ENCODE measurements around the gene SFXN4. TPM values are rescaled to one million over a fixed set of nuclear protein-coding genes. Genes with fewer than 3 reads are reported as not detected.

Gene SFXN4
- polyA plus RNA-seq, 2 of the 4 experiments (the other 2 are of a cell fraction), result 39.3 to 66.0 TPM

- CTCF ChIA-PET, result interaction anchor here (0.5 to 1.1 kb wide), 2 partner anchors 22 to 437 kb away, joined by 3 read pairs; no protein-coding TSS in a partner anchor
- TF ChIP-seq KDM5A (IDR thresholded peaks at IDR 0.05) (no peak), BHLHE40 (IDR thresholded peaks at IDR 0.05; ENCODE audit: low read depth, low read length) (no peak), ZC3H11A (IDR thresholded peaks at IDR 0.05) (no peak), TFCP2L1 (CRISPR knock-in tag; IDR thresholded peaks at IDR 0.05) (no peak), BCL3 (IDR thresholded peaks at IDR 0.05) (no peak), ZNF302 (CRISPR knock-in tag; IDR thresholded peaks at IDR 0.05) (no peak), CBX8 (IDR thresholded peaks at IDR 0.05) (no peak), SMC3 (IDR thresholded peaks at IDR 0.05) (no peak), ESRRA (IDR thresholded peaks at IDR 0.05; ENCODE audit: borderline replicate concordance, low read length) (no peak), MAX (IDR thresholded peaks at IDR 0.05) (no peak), KDM1A (IDR thresholded peaks at IDR 0.05; ENCODE audit: low read depth) (no peak), POLR2AphosphoS2 (conservative IDR thresholded peaks at IDR 0.05; ENCODE audit: low read length) (no peak), EHMT2 (IDR thresholded peaks at IDR 0.05; ENCODE audit: low read depth) (no peak), JUN (IDR thresholded peaks at IDR 0.05) (no peak), MAFK (IDR thresholded peaks at IDR 0.05; ENCODE audit: partially characterized antibody) (no peak)
- peaks cover 51% of the 10 kb centered on the region for H3K4me1 ChIP-seq
- H3K9me3 ChIP-seq, result no peaks in the 10 kb centered on the region
- H3K4me2 ChIP-seq, result no peak overlapping the region
- FAIRE-seq (no peak), DNase-seq (ENCODE audit: low read depth in 1 of 2, low spot score in 1 of 2) (no peak), ATAC-seq (no peak)
- peak overlapping the region in 1 of 2 experiments; percentile 18; a peak in 1 of 6 replicates for H3K27ac ChIP-seq
- no peak overlapping the region for H3K4me3 ChIP-seq
- WGBS (ENCODE audit: missing lambda C conversion rate), result 88% methylated on average over 9 of the region's 9 CpGs
- POLR2A ChIA-PET, result interaction anchor here (0.7 kb wide), 1 partner anchor 494 kb away, joined by 3 read pairs; no protein-coding TSS in a partner anchor
Measured at GRCh38 chr10:119115926-119116325, 49.6 kb downstream of the SFXN4 start.

GRCh38 chr10:119113751-119114732 lies 51.5 kb downstream of the SFXN4 start:
- CTCF ChIA-PET, result interaction anchor here (0.8 to 1.6 kb wide), 5 partner anchors 9 to 85 kb away, joined by 3 to 7 read pairs (median 3); no protein-coding TSS in a partner anchor
- no peaks in the 10 kb centered on the region for H3K9me3 ChIP-seq
- H3K4me2 ChIP-seq, result peak overlapping the region; percentile 53
- 0 out of 3 replicates have a peak overlapping the region, but pooled peaks have one; percentile 5 for H3K4me3 ChIP-seq
- DNase-seq (ENCODE audit: low read depth in 1 of 2, low spot score in 1 of 2) (peak; percentile 53 to 75), FAIRE-seq (no peak), ATAC-seq (peak; percentile 97 to 99)
- peaks cover 34% of the 10 kb centered on the region for H3K4me1 ChIP-seq
- 70% methylated on average over 11 of the region's 11 CpGs for WGBS (ENCODE audit: missing lambda C conversion rate)
- peak overlapping the region; percentile 67 to 81 for H3K27ac ChIP-seq
- POLR2A ChIA-PET, result interaction anchor here (0.8 to 2.8 kb wide), 3 partner anchors 10 to 76 kb away, joined by 3 to 32 read pairs (median 3); partner anchors contain the start of gene DENND10
- TF ChIP-seq CEBPB (IDR thresholded peaks at IDR 0.05) (peak; percentile 93 to 96), GATA3 (IDR thresholded peaks at IDR 0.05; ENCODE audit: borderline replicate concordance) (peak; percentile 21; the same call in 1 of the 2 replicates), E2F6 (IDR thresholded peaks at IDR 0.05; ENCODE audit: borderline replicate concordance, low read depth) (no peak), EP300 (IDR thresholded peaks at IDR 0.05) (peak in 1 of 2 experiments; percentile 35; a peak in 2 of 5 replicates), BCL3 (IDR thresholded peaks at IDR 0.05) (0 out of 3 replicates have a peak, but pooled peaks have one; percentile 17), MYC (IDR thresholded peaks at IDR 0.05; ENCODE audit: borderline replicate concordance, low read length) (no peak), POLR2AphosphoS2 (conservative IDR thresholded peaks at IDR 0.05; ENCODE audit: low read length) (no peak), FOSL2 (IDR thresholded peaks at IDR 0.05) (no peak), FOSL2 (CRISPR knock-in tag; IDR thresholded peaks at IDR 0.05) (peak; percentile 88), JUN (IDR thresholded peaks at IDR 0.05) (peak; percentile 58; a peak in 2 of 5 replicates), KDM1A (IDR thresholded peaks at IDR 0.05; ENCODE audit: low read depth) (no peak), JUNB (IDR thresholded peaks at IDR 0.05) (peak; percentile 49; the same call in 1 of the 2 replicates), HES2 (IDR thresholded peaks at IDR 0.05) (peak; percentile 83; the same call in 1 of the 2 replicates)
